ENCODE results near the gene TMEM164. TPM values are rescaled to one million over a fixed set of nuclear protein-coding genes. Genes with fewer than 3 reads are reported as not detected.

Gene TMEM164
- total RNA-seq, 6 experiments from 2014 or later = 1.3 to 7.9 (median 2.8) TPM

- Histone ChIP-seq H3K4me1 (no peaks in the 10 kb centered on the region), H3K36me3 (no peaks in the 10 kb centered on the region), H3K27me3 (no peaks in the 10 kb centered on the region), H3K4me3 (no peak overlapping the region), H3K9me3 (no peaks in the 10 kb centered on the region), H3K27ac (no peak overlapping the region)
- ATAC-seq = peak in 1 of 4 donors; percentile 18
- TF ChIP-seq POLR2A (IDR thresholded peaks at IDR 0.05) = no peak
- peak in 2 of 4 donors; percentile 13 to 20 for TF ChIP-seq CTCF (IDR thresholded peaks at IDR 0.05)
- intact Hi-C loops (cut with DNase I) = no loop called here
- 63% methylated on average over 3 of the region's 3 CpGs for WGBS (ENCODE audit: insufficient coverage, low coverage, low lambda C conversion rate, missing lambda C conversion rate)
- DNase-seq = no peak
Observed at GRCh38 chrX:110212299-110212698, 209.4 kb downstream of the TMEM164 start.

GRCh38 chrX:110213183-110213582, 210.3 kb downstream of the TMEM164 start:
- no peak for TF ChIP-seq CTCF (IDR thresholded peaks at IDR 0.05)
- TF ChIP-seq POLR2A (IDR thresholded peaks at IDR 0.05) = no peak
- no peak overlapping the region for H3K27ac ChIP-seq
- H3K4me3 ChIP-seq = no peak overlapping the region

GRCh38 chrX:110214684-110215083, 211.8 kb downstream of the TMEM164 start:
- H3K4me1 ChIP-seq = no peaks in the 10 kb centered on the region
- H3K9me3 ChIP-seq = no peaks in the 10 kb centered on the region
- H3K27ac ChIP-seq = no peak overlapping the region
- H3K27me3 ChIP-seq = no peaks in the 10 kb centered on the region
- TF ChIP-seq CTCF (IDR thresholded peaks at IDR 0.05) (no peak), POLR2A (IDR thresholded peaks at IDR 0.05) (no peak)
- no peak overlapping the region for H3K4me3 ChIP-seq
- ATAC-seq = no peak
- 55% methylated on average over 1 of the region's 1 CpG for WGBS (ENCODE audit: insufficient coverage, low coverage, low lambda C conversion rate, missing lambda C conversion rate)
- DNase-seq = no peak
- no peaks in the 10 kb centered on the region for H3K36me3 ChIP-seq
- intact Hi-C loops (cut with DNase I) = no loop called here

More at GRCh38 chrX:110213183-110213582, 210.3 kb downstream of the TMEM164 start:
- no peaks in the 10 kb centered on the region for H3K36me3 ChIP-seq
- no peaks in the 10 kb centered on the region for H3K4me1 ChIP-seq
- 92% methylated on average over 1 of the region's 1 CpG for WGBS (ENCODE audit: insufficient coverage, low coverage, low lambda C conversion rate, missing lambda C conversion rate)
- H3K27me3 ChIP-seq = no peaks in the 10 kb centered on the region
- intact Hi-C loops (cut with DNase I) = no loop called here
- DNase-seq (no peak), ATAC-seq (no peak)
- no peaks in the 10 kb centered on the region for H3K9me3 ChIP-seq

GRCh38 chrX:110215411-110215810, 212.5 kb downstream of the TMEM164 start:
- TF ChIP-seq POLR2A (IDR thresholded peaks at IDR 0.05) (no peak), CTCF (IDR thresholded peaks at IDR 0.05) (no peak)
- Histone ChIP-seq H3K27me3 (no peaks in the 10 kb centered on the region), H3K4me1 (no peaks in the 10 kb centered on the region), H3K4me3 (no peak overlapping the region), H3K9me3 (no peaks in the 10 kb centered on the region), H3K27ac (no peak overlapping the region), H3K36me3 (no peaks in the 10 kb centered on the region)
- DNase-seq (no peak), ATAC-seq (no peak)
- intact Hi-C loops (cut with DNase I) = no loop called here
- 58% methylated on average over 1 of the region's 1 CpG for WGBS (ENCODE audit: insufficient coverage, low coverage, low lambda C conversion rate, missing lambda C conversion rate)

- intact Hi-C loops (cut with DNase I) = no loop called here
- H3K4me1 ChIP-seq = no peaks in the 10 kb centered on the region
- no peak overlapping the region for H3K27ac ChIP-seq
- H3K9me3 ChIP-seq = no peaks in the 10 kb centered on the region
- H3K4me3 ChIP-seq = no peak overlapping the region
- DNase-seq = no peak
- no peaks in the 10 kb centered on the region for H3K36me3 ChIP-seq
- no peak for ATAC-seq
- H3K27me3 ChIP-seq = no peaks in the 10 kb centered on the region
- no peak for TF ChIP-seq POLR2A (IDR thresholded peaks at IDR 0.05)
- TF ChIP-seq CTCF (IDR thresholded peaks at IDR 0.05) = no peak
- 54% methylated on average over 4 of the region's 4 CpGs for WGBS (ENCODE audit: insufficient coverage, low coverage, low lambda C conversion rate, missing lambda C conversion rate)
Observed at GRCh38 chrX:110216027-110216426, 213.1 kb downstream of the TMEM164 start.

Measured in right lobe of liver (tissue), 6 donors.